ENCODE measurements around the gene MED13L.

Gene MED13L

DNA sequence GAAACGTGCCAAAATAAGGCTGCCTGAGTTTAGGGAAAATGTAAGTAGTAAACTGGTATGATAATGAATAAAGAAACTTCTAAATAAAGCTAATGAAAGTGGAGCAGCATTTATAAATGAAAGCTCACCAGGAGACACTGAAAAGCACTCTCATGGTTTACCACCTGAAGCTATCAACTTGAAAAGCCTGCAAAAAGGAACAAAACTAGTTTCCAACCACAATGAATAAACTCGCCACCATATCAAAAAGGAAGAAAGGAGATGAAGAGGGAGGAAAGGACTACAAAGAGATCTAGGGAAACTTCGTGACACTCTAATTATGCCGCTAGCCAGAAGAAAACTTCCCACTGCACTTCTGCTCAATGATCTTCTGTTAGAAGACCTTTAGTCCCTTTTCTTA is 66.7 kb downstream of the MED13L start:
- DNase-seq (ENCODE audit: low read depth) = no peak

DNA sequence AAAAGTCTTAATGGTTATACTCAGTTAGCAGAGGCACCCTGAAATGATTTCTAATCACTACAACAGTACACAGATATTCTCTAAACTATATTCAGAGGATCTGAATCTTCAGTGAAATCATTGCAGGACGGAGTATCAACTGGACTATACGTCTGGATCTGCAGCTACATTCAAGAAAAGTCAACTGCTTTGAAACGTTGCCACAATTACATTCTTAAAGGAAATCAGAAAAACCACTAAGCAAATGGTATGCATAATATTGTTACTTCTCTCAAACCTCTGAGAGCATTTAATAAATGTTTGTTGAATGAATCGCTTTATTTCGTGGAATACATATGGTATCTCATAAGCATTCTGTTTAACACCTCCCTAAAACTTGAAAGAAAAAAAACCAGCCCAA is 67.4 kb downstream of the MED13L start:
- no peak for DNase-seq (ENCODE audit: low read depth)

DNA sequence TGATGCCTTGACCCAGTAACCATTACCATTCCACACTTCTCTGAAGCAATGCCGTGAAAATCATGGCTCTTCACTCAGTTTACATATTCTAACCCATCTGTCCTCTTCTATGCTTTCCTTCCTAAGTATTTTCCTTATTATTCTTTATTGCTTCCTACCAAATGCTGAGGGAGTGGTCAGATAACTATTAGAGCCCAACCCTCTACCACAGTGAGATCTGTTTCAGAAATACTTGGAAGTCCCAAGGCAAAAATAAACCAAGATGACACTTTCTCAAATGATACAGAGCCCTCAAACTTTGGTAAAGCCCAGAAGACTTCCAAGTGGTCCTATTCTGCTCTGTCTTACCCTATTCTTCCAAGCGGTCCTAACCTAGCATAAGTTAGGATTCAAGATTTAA is 68.0 kb downstream of the MED13L start:
- DNase-seq (ENCODE audit: low read depth) = no peak

DNA sequence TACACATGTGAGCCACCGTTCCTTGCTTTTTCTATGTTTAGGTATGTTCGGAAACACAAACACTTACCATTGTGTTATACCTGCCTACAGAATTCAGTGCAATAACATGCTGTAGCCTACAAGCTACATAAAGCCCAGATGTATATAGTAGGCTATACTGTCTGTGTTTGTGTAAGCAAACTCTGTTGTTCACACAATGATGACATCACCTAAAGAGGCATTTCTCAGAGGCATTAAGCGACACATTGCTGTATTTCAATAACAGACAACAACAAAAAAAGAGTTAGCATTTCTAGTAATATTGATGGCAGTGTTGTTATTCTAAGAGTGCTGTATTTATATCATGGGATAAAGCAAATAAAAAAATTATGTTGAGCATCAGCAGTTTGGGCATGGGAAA is 70.2 kb downstream of the MED13L start:
- no peak for DNase-seq (ENCODE audit: low read depth)

DNA sequence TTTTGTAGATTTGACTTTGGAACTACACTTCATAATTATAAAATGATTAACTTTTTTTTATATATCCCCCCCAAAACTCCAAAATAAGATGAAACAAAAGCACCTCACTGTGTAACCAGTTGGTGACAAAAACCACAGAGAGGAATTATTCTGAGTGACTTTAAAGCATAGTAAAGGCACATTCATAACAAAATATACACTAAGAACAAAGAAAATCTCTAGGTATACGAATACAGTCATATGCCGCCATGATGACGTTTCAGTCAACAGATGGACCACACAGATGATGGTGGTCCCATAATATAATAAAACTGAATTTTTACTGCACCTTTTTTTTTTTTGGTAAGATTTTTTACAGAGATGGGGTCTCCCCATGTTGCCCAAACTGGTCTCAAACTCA is 70.7 kb downstream of the MED13L start:
- no peak for DNase-seq (ENCODE audit: low read depth)

DNA sequence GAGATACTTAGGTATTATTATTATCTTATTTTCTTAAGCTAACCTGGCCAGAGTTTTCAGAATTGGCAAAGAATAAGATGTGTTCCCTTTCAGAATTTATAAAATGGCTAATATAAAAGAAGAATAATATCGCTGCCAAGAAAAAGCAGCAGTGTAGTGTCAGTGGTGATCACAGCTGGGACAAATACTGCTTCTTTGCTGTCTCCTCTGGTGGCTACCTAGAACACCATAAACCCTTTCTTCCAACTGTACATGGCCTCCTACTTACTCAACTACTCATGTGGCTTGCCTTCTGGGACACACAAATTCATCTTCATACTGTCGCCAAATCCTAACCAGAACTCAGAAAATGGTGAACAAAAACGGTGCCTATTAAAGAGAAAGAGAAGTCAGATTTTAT is 72.7 kb downstream of the MED13L start:
- DNase-seq (ENCODE audit: low read depth) = no peak

DNA sequence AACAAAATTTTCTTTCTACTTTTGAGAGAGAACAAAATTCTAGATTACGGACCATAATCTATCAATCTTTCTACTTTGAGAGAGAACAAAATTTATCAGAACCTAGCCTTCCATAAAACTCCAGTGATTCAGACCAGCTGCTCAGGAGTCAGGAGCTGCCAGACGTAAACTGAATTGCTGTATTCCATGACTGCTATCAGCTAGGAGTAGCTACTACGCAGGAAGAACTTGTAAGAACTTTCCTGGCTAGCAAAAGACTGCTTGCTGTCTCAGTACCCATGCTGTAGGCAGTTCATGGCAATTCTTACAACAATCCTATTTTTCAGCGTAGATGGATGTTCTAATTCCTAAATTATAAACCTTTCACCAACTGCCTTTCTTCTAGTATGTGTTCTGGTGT is 73.3 kb downstream of the MED13L start:
- peak; percentile 35 for DNase-seq (ENCODE audit: low read depth)

DNA sequence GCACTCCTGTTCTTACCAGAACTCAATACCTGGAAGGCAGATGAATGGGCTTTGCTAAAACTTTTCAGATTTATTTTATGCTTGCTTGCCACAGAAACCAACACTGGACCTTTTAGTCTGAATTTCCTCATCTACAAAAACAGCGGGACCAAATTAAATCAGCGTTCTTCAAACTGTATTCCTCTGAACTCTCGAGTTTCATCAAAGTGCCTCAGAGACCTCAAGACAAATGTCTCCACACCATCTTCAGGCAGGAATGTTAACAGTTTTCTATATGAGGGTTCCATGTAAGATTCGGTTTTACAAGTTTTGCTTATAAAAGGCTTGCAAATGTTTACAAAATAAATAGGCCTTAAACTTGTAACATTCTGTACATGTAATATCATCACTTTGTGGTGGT is 74.6 kb downstream of the MED13L start:
- peak; percentile 34 for DNase-seq (ENCODE audit: low read depth)

DNA sequence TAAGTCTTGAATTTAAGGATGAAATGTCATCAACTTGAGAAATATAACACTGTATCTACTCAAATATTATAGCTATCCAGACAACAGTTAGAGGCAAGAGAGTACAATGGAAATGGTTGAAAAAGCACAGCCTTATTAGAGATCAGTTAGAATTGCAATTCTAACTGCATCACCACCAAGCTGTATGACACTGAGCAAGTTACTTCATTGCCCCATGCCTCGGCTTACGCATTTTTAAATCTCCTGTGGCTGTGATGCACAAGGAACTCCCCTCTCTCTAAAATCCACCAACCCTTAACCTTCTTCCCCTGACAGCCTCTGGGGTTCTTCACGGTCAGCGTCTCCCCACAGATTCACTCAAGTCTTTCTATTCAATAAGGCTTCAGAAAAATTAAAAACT is 75.1 kb downstream of the MED13L start:
- peak; percentile 58 for DNase-seq (ENCODE audit: low read depth)

DNA sequence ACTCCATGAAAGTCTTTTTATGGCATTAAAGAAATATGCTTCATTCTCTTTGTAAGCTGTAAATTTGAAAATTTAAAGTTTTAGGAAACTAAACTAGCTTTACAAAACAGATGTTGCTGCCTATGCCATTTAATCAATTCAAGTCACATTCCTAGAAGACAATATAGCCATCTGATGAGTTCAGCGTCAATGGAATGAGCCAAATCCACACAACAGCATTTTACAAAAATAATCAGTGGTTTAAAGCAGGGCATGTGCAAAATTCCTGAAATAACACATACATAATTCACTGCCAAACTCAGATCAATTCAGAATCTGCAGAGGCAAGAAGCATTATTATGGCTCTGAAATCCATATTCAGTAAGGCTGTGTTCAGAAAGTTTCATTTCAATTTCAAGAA is 75.6 kb downstream of the MED13L start:
- DNase-seq (ENCODE audit: low read depth) = no peak

DNA sequence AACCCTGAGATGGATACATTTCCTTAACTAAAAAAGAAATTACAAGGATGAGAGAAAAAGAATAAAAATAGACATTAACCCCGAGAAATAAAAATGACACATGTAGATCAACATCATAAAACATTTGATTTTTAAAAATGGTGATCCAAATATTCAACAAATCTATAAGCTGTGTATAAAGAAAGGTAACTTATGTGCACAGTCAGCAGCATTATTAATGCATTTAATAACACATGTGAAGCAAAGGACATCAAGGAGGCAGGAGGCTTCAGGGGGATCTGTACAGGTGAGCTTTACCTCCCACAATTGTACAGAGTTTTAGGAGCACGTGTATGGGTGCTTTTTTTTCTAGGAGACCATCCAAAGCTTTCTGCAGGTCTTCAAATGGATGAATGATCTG is 76.1 kb downstream of the MED13L start:
- no peak for DNase-seq (ENCODE audit: low read depth)

DNA sequence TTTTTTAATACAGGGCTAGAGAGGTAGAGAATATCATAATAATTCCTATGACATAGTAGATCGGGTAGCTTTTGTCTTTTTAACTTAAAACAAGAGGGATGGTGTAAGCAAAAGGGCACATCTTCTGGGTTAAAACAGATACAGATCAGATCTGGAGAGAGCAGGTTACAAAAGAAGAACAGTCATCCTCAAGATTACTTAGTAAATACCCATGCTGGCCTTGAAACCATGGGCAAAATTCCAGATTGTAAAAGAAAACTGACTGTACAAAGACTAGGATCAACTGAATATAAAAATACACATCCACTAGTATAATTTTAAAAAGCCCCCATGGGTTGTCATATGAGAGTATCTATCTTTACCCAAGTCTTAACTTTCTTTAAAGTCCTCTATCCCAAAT is 76.7 kb downstream of the MED13L start:
- DNase-seq (ENCODE audit: low read depth) = peak; percentile 85

DNA sequence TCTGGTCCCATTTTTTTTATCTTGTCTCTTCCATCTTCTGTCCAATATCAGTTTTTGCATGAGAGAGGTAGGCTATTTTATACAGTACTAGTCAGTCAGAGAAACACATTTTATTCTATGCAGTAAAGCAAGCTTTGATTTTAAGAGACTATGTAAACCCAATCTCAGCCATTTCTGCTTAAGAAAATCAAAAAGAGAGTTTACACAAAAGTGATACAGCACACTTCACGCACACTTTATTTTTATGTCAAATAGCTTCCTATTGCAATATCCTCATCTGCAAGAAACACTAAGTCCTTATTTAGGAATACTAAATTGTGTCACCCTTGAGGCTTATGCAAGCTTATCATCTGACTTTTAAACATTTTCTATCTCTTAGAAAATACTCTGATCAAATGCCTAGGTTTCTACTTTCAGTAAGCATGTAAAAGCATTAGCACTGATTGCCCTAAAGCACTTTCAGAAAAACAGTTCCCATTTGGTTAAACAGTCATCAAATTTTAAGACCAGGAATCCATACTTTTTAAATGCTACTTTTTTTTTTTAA is 78.3 kb downstream of the MED13L start:
- DNase-seq (ENCODE audit: low read depth) = peak; percentile 27

DNA sequence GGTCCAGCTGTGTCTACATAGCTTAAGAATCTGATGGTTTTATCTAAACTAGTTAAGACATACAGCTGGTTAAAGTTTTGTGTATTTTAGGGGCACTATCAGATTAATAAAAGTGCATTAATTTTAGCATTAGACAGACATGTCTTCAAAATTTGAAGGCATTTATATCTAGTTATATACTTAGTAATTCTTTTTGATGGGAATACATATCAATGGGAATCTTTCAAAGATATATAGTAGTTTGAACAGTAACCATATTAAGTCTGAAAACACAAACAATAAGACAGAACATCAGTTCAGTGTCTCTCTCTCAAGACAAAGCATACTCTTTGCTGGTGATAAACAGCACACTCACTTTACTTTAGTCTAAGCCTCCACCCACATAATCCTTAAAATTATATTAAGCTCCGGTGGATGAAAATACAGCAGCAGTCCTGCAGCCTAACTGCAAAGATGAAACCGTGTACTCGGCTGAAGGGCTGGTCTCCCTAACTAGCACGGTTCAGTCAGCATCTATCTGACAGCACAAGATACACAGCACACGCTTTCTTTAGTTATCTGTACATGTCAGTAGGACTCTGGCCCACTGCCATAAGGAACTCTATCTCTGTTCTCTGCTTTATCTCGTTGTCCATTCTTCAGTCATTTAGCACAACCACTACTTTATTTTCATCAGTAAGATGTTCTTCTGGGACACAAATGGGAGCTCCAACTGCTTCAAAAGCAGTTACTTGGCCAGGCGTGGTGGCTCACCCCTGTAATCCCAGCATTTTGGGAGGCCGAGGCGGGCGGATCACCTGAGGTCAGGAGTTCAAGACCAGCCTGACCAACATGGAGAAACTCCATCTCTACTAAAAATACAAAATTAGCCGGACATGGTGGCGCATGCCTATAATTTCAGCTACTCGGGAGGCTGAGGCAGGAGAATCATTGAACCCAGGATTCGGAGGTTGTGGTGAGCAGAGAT is 80.5 kb downstream of the MED13L start:
- DNase-seq (ENCODE audit: low read depth) = peak; percentile 84

DNA sequence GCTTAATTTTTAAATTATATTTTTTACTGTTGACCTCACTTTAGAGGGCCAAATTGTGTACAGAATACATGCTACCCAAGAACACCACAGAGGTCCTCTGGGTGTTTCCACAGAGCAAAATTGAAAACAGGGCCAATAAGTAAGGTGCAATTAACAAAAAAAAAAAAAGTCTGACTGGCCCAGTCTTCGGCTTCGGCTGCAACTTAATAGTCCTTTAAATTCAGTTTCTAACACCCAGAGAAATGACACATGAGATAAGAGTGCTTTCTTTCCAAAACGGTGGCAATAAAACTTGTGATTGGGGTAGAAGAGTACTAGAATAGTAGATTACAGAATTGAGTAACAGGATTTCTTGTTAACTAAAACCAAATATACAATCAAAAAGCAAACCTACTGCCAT is 81.3 kb downstream of the MED13L start:
- DNase-seq (ENCODE audit: low read depth) = no peak

DNA sequence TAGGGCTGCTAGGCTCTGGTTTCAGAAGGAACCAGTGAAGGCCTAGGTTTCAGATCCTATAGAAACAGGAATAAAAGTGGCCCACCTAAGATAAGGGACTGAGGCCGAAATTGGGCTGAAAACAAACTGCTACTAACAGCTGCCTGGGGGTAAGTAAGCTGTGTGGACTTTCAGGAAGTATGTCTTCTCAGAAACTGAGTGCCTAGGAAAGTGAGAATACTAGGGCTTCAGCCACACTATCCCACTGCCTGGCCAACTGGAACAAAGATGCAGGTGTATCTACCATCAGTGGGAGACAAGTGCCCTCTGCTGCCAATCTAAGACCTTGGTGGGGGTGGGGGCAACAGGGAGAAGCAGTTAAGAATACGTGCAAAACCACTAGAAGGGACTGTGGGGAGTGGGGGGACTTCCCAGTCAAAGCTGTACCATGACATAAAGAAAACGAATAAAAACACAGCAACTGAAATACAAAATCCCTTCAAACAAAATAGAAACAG is 82.5 kb downstream of the MED13L start:
- no peak for DNase-seq (ENCODE audit: low read depth)

DNA sequence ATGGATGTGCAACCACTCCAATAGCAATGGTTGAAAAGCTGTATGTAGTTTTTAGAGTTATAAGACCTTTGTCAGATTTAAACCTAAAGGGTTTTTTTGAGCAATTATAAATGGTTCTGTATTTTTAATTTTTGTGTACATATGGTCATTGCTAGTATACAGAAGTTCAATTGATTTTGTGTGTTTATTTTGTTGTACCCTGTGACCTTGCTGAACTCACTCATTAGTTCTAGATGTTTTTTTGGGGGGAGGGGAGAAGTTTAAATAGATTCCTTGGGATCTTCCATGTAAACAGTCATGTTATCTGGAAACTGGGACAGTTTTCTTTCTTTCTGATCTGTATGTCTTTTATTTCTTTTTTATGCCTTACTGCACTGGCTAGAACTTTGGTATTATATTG is 87.8 kb downstream of the MED13L start:
- no peak for DNase-seq (ENCODE audit: low read depth)

DNA sequence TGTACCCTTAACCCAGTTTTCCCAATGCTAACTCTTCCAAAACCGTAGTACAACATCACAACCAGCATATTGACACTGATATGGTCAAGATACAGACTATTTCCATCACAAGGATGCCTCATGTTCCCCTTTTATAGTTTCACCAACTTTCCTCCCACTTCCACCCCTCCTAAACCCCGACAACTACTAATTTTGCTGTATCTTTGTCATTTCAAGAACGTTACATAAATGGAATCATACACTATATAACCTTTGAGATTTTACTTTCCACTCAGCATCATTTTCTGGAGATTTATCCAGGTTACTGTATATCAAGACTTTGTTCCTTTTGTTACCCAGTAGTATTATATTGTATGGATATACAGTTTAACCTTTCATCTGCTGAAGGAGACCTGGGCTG is 88.9 kb downstream of the MED13L start:
- DNase-seq (ENCODE audit: low read depth) = no peak

DNA sequence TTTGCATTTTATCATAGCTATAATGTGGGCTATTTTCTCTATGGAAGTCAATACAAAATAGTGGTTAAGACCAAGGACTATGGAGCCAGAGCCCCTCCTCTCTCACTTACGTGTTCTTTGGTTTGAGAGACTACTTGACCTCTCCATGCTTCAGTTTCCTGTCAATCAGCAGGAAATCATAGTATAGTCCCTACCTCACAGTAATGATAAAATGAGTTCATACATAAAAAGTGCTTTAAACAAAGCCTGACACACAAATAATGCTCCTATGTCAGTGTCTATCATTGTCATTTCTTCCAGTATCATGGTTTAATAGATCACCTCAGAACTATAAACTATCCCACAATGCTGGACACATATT is 90.4 kb downstream of the MED13L start:
- DNase-seq (ENCODE audit: low read depth) = no peak

DNA sequence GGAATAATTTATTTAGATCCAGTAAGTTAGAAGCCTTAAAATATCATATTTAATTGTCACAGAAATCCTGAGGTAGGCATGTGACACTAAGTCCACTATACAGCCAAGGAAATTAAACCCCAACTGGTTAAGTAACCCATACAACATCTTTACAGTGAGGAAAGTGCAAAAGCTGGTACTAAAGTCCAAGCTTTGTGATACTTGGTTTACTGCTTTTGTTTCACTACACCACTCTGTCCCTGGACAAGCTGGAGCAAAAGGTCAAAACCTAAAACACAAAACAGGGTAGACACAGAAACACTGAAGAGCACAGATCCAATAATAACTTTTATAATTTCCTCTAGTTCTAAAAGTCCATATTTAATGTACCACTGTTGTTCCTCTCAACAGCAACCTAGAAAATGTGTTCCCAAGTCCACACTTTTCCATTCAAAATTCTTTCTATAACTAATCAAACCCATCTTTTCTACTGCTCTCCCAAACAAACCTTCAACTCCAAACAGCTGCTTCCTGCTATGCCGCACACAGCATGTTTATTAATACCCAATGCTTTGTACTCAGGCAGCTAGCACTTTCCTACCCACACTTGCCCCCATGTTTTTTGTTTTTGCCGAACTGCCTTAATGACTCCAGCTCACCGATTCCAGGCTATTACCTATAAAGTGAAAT is 90.9 kb downstream of the MED13L start:
- no peak for DNase-seq (ENCODE audit: low read depth)

DNA sequence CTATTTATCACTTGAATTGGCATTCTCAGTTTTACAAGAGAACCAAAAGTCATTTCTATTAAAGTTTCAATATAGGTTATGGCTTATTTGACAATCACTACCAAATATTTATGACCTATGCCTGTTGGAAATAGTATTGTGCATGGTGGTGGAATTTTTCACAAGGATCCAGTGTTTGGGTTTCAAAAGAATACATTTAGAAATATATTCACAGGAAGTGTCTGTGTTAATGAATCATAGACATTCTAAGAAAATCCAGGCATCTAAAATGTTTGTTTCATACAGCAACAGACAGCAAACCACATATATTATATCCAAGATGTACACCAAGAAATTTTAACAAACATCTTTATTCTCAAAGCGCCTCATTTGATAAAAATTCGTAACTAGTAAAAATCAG is 92.7 kb downstream of the MED13L start:
- no peak for DNase-seq (ENCODE audit: low read depth)

DNA sequence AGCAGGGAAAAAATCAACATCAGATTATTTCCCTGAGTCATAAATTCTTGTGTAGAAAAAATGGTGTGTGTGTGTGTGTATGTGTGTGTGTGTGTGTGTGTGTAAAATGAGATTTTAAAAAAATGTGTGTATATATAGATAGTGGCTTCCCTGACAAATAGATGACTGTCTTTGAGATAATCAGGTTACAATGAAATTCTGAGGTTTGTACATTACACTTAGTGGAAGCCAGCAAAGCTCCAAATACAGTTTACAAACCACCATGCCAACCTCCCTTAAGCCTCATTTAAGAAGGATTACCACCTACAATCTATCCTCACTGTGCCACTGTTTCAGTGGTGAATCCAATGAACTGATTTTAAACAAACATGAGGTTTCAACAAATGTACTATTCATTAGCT is 93.8 kb downstream of the MED13L start:
- peak; percentile 55 for DNase-seq (ENCODE audit: low read depth)

Measured in amniotic epithelial cell (primary cell).